ENCODE results near the gene XXYLT1.
"Not testable (repeated sequence)": the region's sequence is repeated elsewhere in the genome, so short reads cannot be mapped to it uniquely, and the experiment has no call there.

XXYLT1 gene

GRCh38 chr3:195208183-195208582 is 62.8 kb downstream of the XXYLT1 start:
- DNase-seq (ENCODE audit: low read depth in 2 of 2) = no peak

GRCh38 chr3:195207731-195208130 is 63.2 kb downstream of the XXYLT1 start:
- DNase-seq (ENCODE audit: low read depth in 2 of 2) = no peak

GRCh38 chr3:195207056-195207455 is 63.9 kb downstream of the XXYLT1 start:
- DNase-seq (ENCODE audit: low read depth in 2 of 2) = no peak

- no peak for DNase-seq (ENCODE audit: low read depth in 2 of 2)
Measured at GRCh38 chr3:195204360-195205163, 66.4 kb downstream of the XXYLT1 start.

GRCh38 chr3:195203606-195204005 is 67.4 kb downstream of the XXYLT1 start:
- DNase-seq (ENCODE audit: low read depth in 2 of 2) = no peak

GRCh38 chr3:195201295-195201694 is 69.7 kb downstream of the XXYLT1 start:
- no peak for DNase-seq (ENCODE audit: low read depth in 2 of 2)

- DNase-seq (ENCODE audit: low read depth in 2 of 2) = no peak
Measured at GRCh38 chr3:195200010-195200822, 70.7 kb downstream of the XXYLT1 start.

- no peak for DNase-seq (ENCODE audit: low read depth in 2 of 2)
Measured at GRCh38 chr3:195198426-195199346, 72.3 kb downstream of the XXYLT1 start.

GRCh38 chr3:195197765-195198425 is 73.1 kb downstream of the XXYLT1 start:
- DNase-seq (ENCODE audit: low read depth in 2 of 2) = no peak

- no peak for DNase-seq (ENCODE audit: low read depth in 2 of 2)
Measured at GRCh38 chr3:195196266-195196665, 74.7 kb downstream of the XXYLT1 start.

GRCh38 chr3:195195321-195196209 is 75.4 kb downstream of the XXYLT1 start:
- DNase-seq (ENCODE audit: low read depth in 2 of 2) = no peak

- no peak for DNase-seq (ENCODE audit: low read depth in 2 of 2)
Measured at GRCh38 chr3:195194559-195195206, 76.3 kb downstream of the XXYLT1 start.

- DNase-seq (ENCODE audit: low read depth in 2 of 2) = no peak
Measured at GRCh38 chr3:195191580-195191979, 79.4 kb downstream of the XXYLT1 start.

GRCh38 chr3:195189821-195190220 is 81.1 kb downstream of the XXYLT1 start:
- no peak for DNase-seq (ENCODE audit: low read depth in 2 of 2)

- no peak for DNase-seq (ENCODE audit: low read depth in 2 of 2)
Measured at GRCh38 chr3:195188426-195188927, 82.5 kb downstream of the XXYLT1 start.

- DNase-seq (ENCODE audit: low read depth in 2 of 2) = no peak
Measured at GRCh38 chr3:195187609-195188425, 83.1 kb downstream of the XXYLT1 start.

- DNase-seq (ENCODE audit: low read depth in 2 of 2) = not testable (repeated sequence)
Measured at GRCh38 chr3:195186710-195187047, 84.3 kb downstream of the XXYLT1 start.

GRCh38 chr3:195186041-195186709 is 84.8 kb downstream of the XXYLT1 start:
- no peak for DNase-seq (ENCODE audit: low read depth in 2 of 2)

Data from stimulated activated CD4-positive, alpha-beta T cell treated with anti-CD3 and anti-CD28 coated beads, Interleukin-12 subunit alpha, Interleukin-12 subunit beta, amount 100 ng/mL, for 24 hours (primary cell).